GM13977 (cell line): ENCODE data around the gene OXSM.

Source experiments
- DNase-seq: peaks from one replicate; pipeline ENCODE4 v3.0.0; 2012; ENCODE audit warnings: low spot score
- CTCF ChIP-seq: IDR thresholded peaks from 2 replicates; pipeline ENCODE4 v1.5.1; 2012; ENCODE audit warnings: mild to moderate bottlenecking, control low read depth; ENCODE audit not compliant: insufficient read depth; ENCODE audit errors: extremely low read depth, missing control alignments
- in situ Hi-C: fragments of 300-500 bp; cut with MboI; formaldehyde crosslinking; loops from one replicate; pipeline ENCODE4 v1.12.0; 2022; ENCODE audit warnings: low sequenced_read_pairs, low pct_unique_long_range_greater_than_20kb, mixed read lengths, inconsistent platforms; ENCODE audit not compliant: unreplicated experiment

Gene OXSM

GRCh38 chr3:25789596-25790556, at the start of gene OXSM:
OXSM (plus strand) TSS chr3:25790090; CDS start chr3:25791021, 931 bp downstream.
- in situ Hi-C loops, result no loop called here
- DNase-seq, result peak; percentile 84
- TF ChIP-seq CTCF, result no peak

- in situ Hi-C loops, result no loop called here
- no peak for TF ChIP-seq CTCF
- DNase-seq, result no peak
Observed at GRCh38 chr3:25744470-25744869, 45.4 kb upstream of the OXSM start.

- DNase-seq, result no peak
- in situ Hi-C loops, result no loop called here
- TF ChIP-seq CTCF, result no peak
Observed at GRCh38 chr3:25747033-25747432, 42.9 kb upstream of the OXSM start.

- in situ Hi-C loops, result no loop called here
- no peak for DNase-seq
- no peak for TF ChIP-seq CTCF
Observed at GRCh38 chr3:25748189-25748588, 41.7 kb upstream of the OXSM start.

GRCh38 chr3:25749031-25749581, 40.8 kb upstream of the OXSM start:
- in situ Hi-C loops, result no loop called here
- TF ChIP-seq CTCF, result no peak
- no peak for DNase-seq

GRCh38 chr3:25751048-25751447, 38.8 kb upstream of the OXSM start:
- in situ Hi-C loops, result no loop called here
- no peak for TF ChIP-seq CTCF
- DNase-seq, result no peak
